Measurements from ENCODE around the gene OR7D4. TPM values are rescaled to one million over a fixed set of nuclear protein-coding genes. Genes with fewer than 3 reads are reported as not detected.
A peak's percentile ranks its signal among the peaks of the same experiment; 100 is the strongest.
"Not testable (repeated sequence)": the region's sequence is repeated elsewhere in the genome, so short reads cannot be mapped to it uniquely, and the experiment has no call there.

The OR7D4 gene
- polyA plus RNA-seq (ENCODE audit: insufficient read length in 4 of 4) = under 1 TPM in 3 of 4 donors, not detected in 1; 0.03 to 0.04 (median 0.03) TPM

GRCh38 chr19:9219489-9219888 is at the start of gene OR7D4:
Gene OR7D4, minus strand, starts transcription at chr19:9219589. Its CDS starts 4,752 bp downstream, at chr19:9214837.
- no peak for DNase-seq (ENCODE audit: low read depth in 4 of 4, low spot score in 3 of 4)

GRCh38 chr19:9251236-9251635 is 31.8 kb upstream of the OR7D4 start:
- no peak for DNase-seq (ENCODE audit: low read depth in 4 of 4, low spot score in 3 of 4)

GRCh38 chr19:9250630-9251029 is 31.2 kb upstream of the OR7D4 start, which contains the start of gene OR7E24:
Gene OR7E24, plus strand, starts transcription at chr19:9250930. Its CDS starts 114 bp downstream, at chr19:9251044.
- DNase-seq (ENCODE audit: low read depth in 4 of 4, low spot score in 3 of 4) = no peak

GRCh38 chr19:9205501-9206113 is 13.8 kb downstream of the OR7D4 start:
- DNase-seq (ENCODE audit: low read depth in 4 of 4, low spot score in 3 of 4) = peak; percentile 24 to 60 (median 36)

- not testable (repeated sequence) for DNase-seq (ENCODE audit: low read depth in 4 of 4, low spot score in 3 of 4)
These were observed 21.3 kb downstream of the OR7D4 start for GRCh38 chr19:9198044-9198443.

GRCh38 chr19:9189535-9189934 is 29.9 kb downstream of the OR7D4 start:
- no peak for DNase-seq (ENCODE audit: low read depth in 4 of 4, low spot score in 3 of 4)

GRCh38 chr19:9187191-9187590 is 32.2 kb downstream of the OR7D4 start:
- no peak for DNase-seq (ENCODE audit: low read depth in 4 of 4, low spot score in 3 of 4)

- no peak for DNase-seq (ENCODE audit: low read depth in 4 of 4, low spot score in 3 of 4)
These were observed 36.4 kb downstream of the OR7D4 start for GRCh38 chr19:9183000-9183399.

- no peak for DNase-seq (ENCODE audit: low read depth in 4 of 4, low spot score in 3 of 4)
These were observed 40.5 kb downstream of the OR7D4 start, which contains the start of gene OR7D2 for GRCh38 chr19:9178901-9179300. Gene OR7D2, plus strand, starts transcription at chr19:9178979. Its CDS starts 6,803 bp downstream, at chr19:9185782.

GRCh38 chr19:9175326-9175725 is 44.1 kb downstream of the OR7D4 start:
- DNase-seq (ENCODE audit: low read depth in 4 of 4, low spot score in 3 of 4) = no peak

GRCh38 chr19:9171393-9171991 is 47.9 kb downstream of the OR7D4 start:
- no peak for DNase-seq (ENCODE audit: low read depth in 4 of 4, low spot score in 3 of 4)

GRCh38 chr19:9166846-9167245 is 52.5 kb downstream of the OR7D4 start:
- DNase-seq (ENCODE audit: low read depth in 4 of 4, low spot score in 3 of 4) = no peak

GRCh38 chr19:9165261-9165660 is 54.1 kb downstream of the OR7D4 start:
- DNase-seq (ENCODE audit: low read depth in 4 of 4, low spot score in 3 of 4) = no peak

- DNase-seq (ENCODE audit: low read depth in 4 of 4, low spot score in 3 of 4) = no peak
These were observed 58.0 kb downstream of the OR7D4 start for GRCh38 chr19:9161427-9161826.

Other genes with a start within 250 kb of the OR7D4 start
- gene MUC16, start 209.2 kb downstream of the OR7D4 start, polyA plus RNA-seq (ENCODE audit: insufficient read length in 4 of 4) = under 1 TPM; 0.14 to 0.22 (median 0.17) TPM
- under 1 TPM in 3 of 4 donors, not detected in 1; 0.05 to 0.09 (median 0.07) TPM for gene OR1M1, start 132.5 kb downstream of the OR7D4 start, polyA plus RNA-seq (ENCODE audit: insufficient read length in 4 of 4)
- under 1 TPM in 1 of 4 donors, not detected in 3; 0.05 TPM for gene OR7G2, start 112.1 kb downstream of the OR7D4 start, polyA plus RNA-seq (ENCODE audit: insufficient read length in 4 of 4)
- not detected for gene OR7G1, start 103.8 kb downstream of the OR7D4 start, polyA plus RNA-seq (ENCODE audit: insufficient read length in 4 of 4)
- gene OR7G3, start 92.6 kb downstream of the OR7D4 start, polyA plus RNA-seq (ENCODE audit: insufficient read length in 4 of 4) = not detected
- gene ZNF317, start 79.2 kb downstream of the OR7D4 start, polyA plus RNA-seq (ENCODE audit: insufficient read length in 4 of 4) = 10 to 100 TPM; 27.4 to 40.8 (median 38.1) TPM
- gene OR7D2, start 40.6 kb downstream of the OR7D4 start, polyA plus RNA-seq (ENCODE audit: insufficient read length in 4 of 4) = under 1 TPM; 0.05 to 0.13 (median 0.09) TPM
- not detected for gene OR7E24, start 31.3 kb upstream of the OR7D4 start, polyA plus RNA-seq (ENCODE audit: insufficient read length in 4 of 4)
- 1 to 10 TPM; 6.3 to 7.5 (median 7.0) TPM for gene ZNF699, start 90.2 kb upstream of the OR7D4 start, polyA plus RNA-seq (ENCODE audit: insufficient read length in 4 of 4)
- gene ZNF559, start 104.6 kb upstream of the OR7D4 start, polyA plus RNA-seq (ENCODE audit: insufficient read length in 4 of 4) = 10 to 100 TPM; 60.9 to 72.3 (median 70.1) TPM
- 10 to 100 TPM; 10.9 to 12.6 (median 11.2) TPM for gene ZNF177, start 143.4 kb upstream of the OR7D4 start, polyA plus RNA-seq (ENCODE audit: insufficient read length in 4 of 4)
- gene ZNF266, start 216.0 kb upstream of the OR7D4 start, polyA plus RNA-seq (ENCODE audit: insufficient read length in 4 of 4) = 10 to 100 TPM; 32.7 to 60.9 (median 40.1) TPM